K562 (cell line): Measurements from ENCODE around the gene LIPH. TPM values are rescaled to one million over a fixed set of nuclear protein-coding genes. Genes with fewer than 3 reads are reported as not detected.

Source experiments
- ATAC-seq: fragments of 200-7000 bp; cut with Tn5 transposase; 3 replicates; pipeline ENCODE4 v1.9.1; 2020; ENCODE audit warnings: moderate library complexity
- BruUV-seq: library from RNA; stranded (reverse); fragments of 400-500 nt; replicated peaks from 2 replicates; lab custom pipeline; 2021; lab: Mats Ljungman, UMichigan
- CTCF ChIA-PET: fragments of 300-600 bp; formaldehyde crosslinking; extraction: SDS; loops from one replicate; lab custom pipeline; 2021; ENCODE audit warnings: low intra/inter-chr PET ratio; lab: Yijun Ruan, JAX
- POLR2A ChIA-PET: fragments of 300-600, 350-650 bp; sonication (Branson Sonifier 250); formaldehyde crosslinking; extraction: SDS; loops from one replicate; lab custom pipeline; 2021; ENCODE audit warnings: antibody characterized with exemption, inconsistent platforms; lab: Yijun Ruan, JAX
- DNase-seq, 4 experiments: peaks; one replicate each; pipeline versions ENCODE4 v3.0.0 to v3.0.0-alpha.2; 2011 to 2018; ENCODE audit warnings: low spot score in 3 of 4, mixed read lengths in 3 of 4; ENCODE audit errors: extremely low read depth in 1 of 4
- FAIRE-seq: peaks from 2 replicates; lab custom pipeline; 2011; peaks lifted over from hg19 to GRCh38; lab: Jason Lieb, UNC
- H2AFZ ChIP-seq: 2 replicates; pipeline ENCODE4 v1.6.0; 2011; ENCODE audit warnings: low read depth, low read length, control low read depth, inconsistent platforms
- H3K27ac ChIP-seq: fragments of 200-600 bp; 3 replicates; pipeline ENCODE4 v1.8.0; 2011; ENCODE audit warnings: low read depth, mild to moderate bottlenecking, control low read depth, inconsistent platforms, low read length, moderate library complexity, mixed read lengths; ENCODE audit errors: extremely low read depth
- H3K27me3 ChIP-seq, 2 experiments: fragments of 300-600 bp in 1 of 2; 2 replicates in 1 of 2; 3 replicates in 1 of 2; pipeline versions ENCODE4 v1.6.0 to v1.8.0; 2011; ENCODE audit warnings: inconsistent platforms in 2 of 2, low read length in 2 of 2, mild to moderate bottlenecking in 1 of 2, mixed read lengths in 1 of 2, moderate library complexity in 1 of 2; ENCODE audit not compliant: control insufficient read depth in 2 of 2, insufficient read depth in 2 of 2
- H3K36me3 ChIP-seq: fragments of 300-600 bp; 3 replicates; pipeline ENCODE4 v1.8.0; 2011; ENCODE audit warnings: mild to moderate bottlenecking, low read length, inconsistent platforms; ENCODE audit not compliant: control insufficient read depth, insufficient read depth
- H3K4me1 ChIP-seq, 2 experiments: fragments of 200-600 bp in 1 of 2; replicated peaks in 1 of 2; 2 replicates in 1 of 2; 3 replicates in 1 of 2; pipeline versions ENCODE4 v1.5.1 to v1.8.0; 2011; ENCODE audit warnings: inconsistent platforms in 2 of 2, low read length in 2 of 2, mild to moderate bottlenecking in 1 of 2, mixed read lengths in 1 of 2, moderate library complexity in 1 of 2; ENCODE audit not compliant: control insufficient read depth in 2 of 2, insufficient read depth in 2 of 2
- H3K4me2 ChIP-seq: 2 replicates; pipeline ENCODE4 v1.6.1; 2011; ENCODE audit warnings: low read length, control low read depth, inconsistent platforms, mixed read lengths; ENCODE audit not compliant: insufficient read depth
- H3K4me3 ChIP-seq: fragments of 200-600 bp; sonication (generic), shearing (Covaris generic); 2 replicates; pipeline ENCODE4 v1.5.1; 2016; ENCODE audit warnings: control low read depth, inconsistent platforms
- H3K79me2 ChIP-seq: fragments of 200-600 bp; 3 replicates; pipeline ENCODE4 v1.8.0; 2011; ENCODE audit warnings: low read length, inconsistent platforms; ENCODE audit not compliant: control insufficient read depth, insufficient read depth
- H3K9ac ChIP-seq, 2 experiments: 2 replicates each; pipeline versions ENCODE4 v1.6.0 to v1.6.1; 2011; ENCODE audit warnings: low read depth in 2 of 2, low read length in 2 of 2, control low read depth in 1 of 2, inconsistent platforms in 1 of 2, mild to moderate bottlenecking in 1 of 2, mixed read lengths in 1 of 2; ENCODE audit not compliant: insufficient read depth in 1 of 2
- H3K9me1 ChIP-seq: one replicate; pipeline ENCODE4 v1.6.0; 2011; ENCODE audit warnings: inconsistent platforms, mild to moderate bottlenecking, low read length, moderate library complexity; ENCODE audit not compliant: control insufficient read depth, insufficient read depth
- H3K9me3 ChIP-seq: replicated peaks from 2 replicates; pipeline ENCODE4 v1.5.1; 2011; ENCODE audit warnings: low read depth, low read length, inconsistent platforms; ENCODE audit not compliant: control insufficient read depth, insufficient read depth
- H4K20me1 ChIP-seq: replicated peaks from 2 replicates; pipeline ENCODE4 v1.6.1; 2011; ENCODE audit warnings: low read length, inconsistent platforms, mixed read lengths; ENCODE audit not compliant: control insufficient read depth, insufficient read depth
- BACH1 ChIP-seq: fragments of 200-800 bp; sonication (Bioruptor generic); IDR thresholded peaks from 2 replicates; pipeline ENCODE4 v1.6.1; 2016; ENCODE audit warnings: missing genetic modification characterization, missing compliant biosample characterization
- BCL6 ChIP-seq: fragments of 250-450 bp; sonication (Bioruptor Pico); IDR thresholded peaks from 2 replicates; pipeline ENCODE4 v1.4.0; 2020
- MEF2D ChIP-seq: conservative IDR thresholded peaks from 2 replicates; pipeline ENCODE4 v1.6.1; 2016; ENCODE audit warnings: low read depth, missing genetic modification characterization, missing compliant biosample characterization
- NFIC ChIP-seq: fragments of 450-650 bp; IDR thresholded peaks from 2 replicates; pipeline ENCODE4 v1.6.1; 2017; ENCODE audit warnings: mild to moderate bottlenecking, inconsistent platforms
- NFIX ChIP-seq: fragments of 250-450 bp; sonication (Bioruptor Pico); IDR thresholded peaks from 2 replicates; pipeline ENCODE4 v1.4.0; 2020; ENCODE audit warnings: low read depth, mild to moderate bottlenecking, moderate library complexity
- NR1H2 ChIP-seq: sonication (generic); formaldehyde crosslinking; IDR thresholded peaks from 2 replicates; pipeline ENCODE4 v1.4.0; 2020; ENCODE audit warnings: mild to moderate bottlenecking, missing genetic modification reagents
- RCOR1 ChIP-seq, 2 experiments: IDR thresholded peaks; 2 replicates each; pipeline ENCODE4 v1.6.1; 2012; ENCODE audit warnings: low read depth in 2 of 2, low read length in 2 of 2, borderline replicate concordance in 1 of 2, improper control_type of control experiment in 1 of 2
- U2AF1 ChIP-seq: fragments of 200-400 bp; formaldehyde crosslinking; optimal IDR thresholded peaks from 2 replicates; pipeline ENCODE3; 2017; ENCODE audit warnings: mild to moderate bottlenecking, low read depth, low read length, moderate library complexity
- ZBED1 ChIP-seq: IDR thresholded peaks from 2 replicates; pipeline ENCODE4 v1.6.1; 2014
- ZNF280A ChIP-seq: fragments of 450-650 bp; IDR thresholded peaks from 2 replicates; pipeline ENCODE4 v1.6.1; 2018; ENCODE audit warnings: mild to moderate bottlenecking, low read depth; ENCODE audit not compliant: partially characterized antibody
- WGBS: fragments of 100-300 bp; shearing (Covaris generic); methylation state at CpG from one replicate; pipeline ENCODE4 v1.1.6; 2016; ENCODE audit warnings: low coverage, mixed read lengths; ENCODE audit not compliant: insufficient coverage; ENCODE audit errors: missing lambda C conversion rate; 5-methylcytosine and 5-hydroxymethylcytosine counted together
- in situ Hi-C: fragments of 300-500 bp; cut with MboI; formaldehyde crosslinking; loops from 4 replicates; pipeline ENCODE4 v1.15.0; 2018; ENCODE audit warnings: inconsistent platforms, mixed read lengths
- intact Hi-C: fragments of 100-400 bp; cut with micrococcal nuclease; formaldehyde crosslinking; loops from 2 replicates; pipeline ENCODE4 v1.14.2; 2022
- polyA plus RNA-seq, 8 experiments: library from polyadenylated mRNA; depleted of rRNA in 4 of 8; stranded (reverse) in 5 of 8; unstranded in 3 of 8; fragments of >200 nt; fragmentation: Nextera tagmentation in 2 of 8; fragmentation: Illumina TruSeq in 1 of 8; extraction: Ambion mirVana in 2 of 8; extraction: Trizol in 1 of 8; gene quantifications; 2 replicates each; pipeline versions ENCODE4 v1.2.1 to v1.2.3, GENCODE V29; 2011 to 2014; ENCODE audit warnings: inconsistent platforms in 1 of 8, missing spikeins in 1 of 8
- total RNA-seq, 7 experiments: library from RNA; depleted of rRNA in 6 of 7; stranded (reverse); fragments of >200 nt in 6 of 7; fragmentation: Illumina TruSeq in 2 of 7; extraction: Trizol in 2 of 7; gene quantifications; 2 replicates each; pipeline versions ENCODE4 v1.2.1 to v1.2.3, GENCODE V29; 2011 to 2021; ENCODE audit warnings: low replicate concordance in 1 of 7
- TF ChIP-seq, protein P1 (sequence below): fragments of 450-650 bp; formaldehyde crosslinking; IDR thresholded peaks from 2 replicates; pipeline ENCODE4 v1.4.0; 2020; ENCODE audit warnings: mild to moderate bottlenecking, moderate library complexity

The LIPH gene
- total and polyA plus RNA-seq, 9 of the 15 experiments (the other 6 are each of a cell fraction or from before 2014, with no cell fraction given): 0.73 to 1.8 (median 1.3) TPM

DNA sequence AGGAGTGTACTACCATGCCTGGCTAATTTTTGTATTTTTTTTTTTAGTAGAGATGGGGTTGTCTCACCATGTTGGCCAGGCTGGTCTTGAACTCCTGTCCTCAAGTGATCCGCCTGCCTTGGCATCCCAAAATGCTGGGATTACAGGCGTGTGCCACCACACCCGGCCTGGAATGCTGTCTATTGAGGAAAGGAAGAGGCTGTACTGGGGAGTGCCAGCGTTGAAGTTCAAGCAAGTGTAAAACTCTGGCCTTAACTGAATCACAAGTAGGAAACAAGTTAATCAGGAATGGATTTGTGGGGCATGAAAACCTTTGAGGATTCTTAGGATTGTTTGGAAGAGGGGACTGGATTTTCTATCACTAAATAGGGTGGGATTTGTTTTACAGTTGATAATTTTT lies 32.3 kb upstream of the LIPH start (continued):
- TF ChIP-seq MEF2D (tag) (no peak), ZBED1 (no peak), ZNF280A (no peak)

- peaks cover 19% of the 10 kb centered on the region for H3K79me2 ChIP-seq
- DNase-seq (no peak), FAIRE-seq (no peak), ATAC-seq (no peak)
- WGBS: 61% methylated on average over 6 of the region's 6 CpGs
- no peak overlapping the region for H3K4me3 ChIP-seq
- no peak overlapping the region for H3K27ac ChIP-seq
- no peak overlapping the region for H2AFZ ChIP-seq
- peaks cover 8 to 12% of the 10 kb centered on the region in 2 experiments; a peak in 3 of 5 replicates for H3K4me1 ChIP-seq
- no peaks in the 10 kb centered on the region for H3K27me3 ChIP-seq
- no peaks in the 10 kb centered on the region for H3K9me1 ChIP-seq
- H3K9me3 ChIP-seq: no peaks in the 10 kb centered on the region
- ChIA-PET POLR2A (interaction anchor here (0.7 to 1.5 kb wide), 2 partner anchors 13 to 231 kb away, joined by 3 to 5 read pairs; no protein-coding TSS in a partner anchor), CTCF (no interaction called here)
- TF ChIP-seq NR1H2 (CRISPR knock-in tag) (no peak), BCL6 (CRISPR knock-in tag) (no peak), U2AF1 (no peak), RCOR1 (IDR thresholded peaks at IDR 0.05; ENCODE audit: borderline replicate concordance in 1 of 2, low read depth in 2 of 2, low read length in 2 of 2) (no peak), NFIC (peak; percentile 96), BACH1 (tag) (no peak), NFIX (peak; percentile 90)
- TF ChIP-seq, protein P1, sequence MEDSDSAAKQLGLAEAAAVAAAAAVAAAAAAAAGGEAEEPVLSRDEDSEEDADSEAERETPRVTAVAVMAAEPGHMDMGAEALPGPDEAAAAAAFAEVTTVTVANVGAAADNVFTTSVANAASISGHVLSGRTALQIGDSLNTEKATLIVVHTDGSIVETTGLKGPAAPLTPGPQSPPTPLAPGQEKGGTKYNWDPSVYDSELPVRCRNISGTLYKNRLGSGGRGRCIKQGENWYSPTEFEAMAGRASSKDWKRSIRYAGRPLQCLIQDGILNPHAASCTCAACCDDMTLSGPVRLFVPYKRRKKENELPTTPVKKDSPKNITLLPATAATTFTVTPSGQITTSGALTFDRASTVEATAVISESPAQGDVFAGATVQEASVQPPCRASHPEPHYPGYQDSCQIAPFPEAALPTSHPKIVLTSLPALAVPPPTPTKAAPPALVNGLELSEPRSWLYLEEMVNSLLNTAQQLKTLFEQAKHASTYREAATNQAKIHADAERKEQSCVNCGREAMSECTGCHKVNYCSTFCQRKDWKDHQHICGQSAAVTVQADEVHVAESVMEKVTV (CRISPR knock-in tag): no peak
- intact Hi-C loops: no loop called here
- no TSS peak for BruUV-seq
- H4K20me1 ChIP-seq: no peaks in the 10 kb centered on the region
- 0 out of 3 replicates have a peak, but pooled peaks cover 2% of the 10 kb centered on the region for H3K36me3 ChIP-seq
- in situ Hi-C loops: no loop called here
- H3K4me2 ChIP-seq: no peak overlapping the region
- H3K9ac ChIP-seq: no peak overlapping the region
Measured at GRCh38 chr3:185583925-185584324, 31.5 kb upstream of the LIPH start.
